GM21529 (cell line): ENCODE results near the gene C2orf42.
"Not testable (repeated sequence)": the region's sequence is repeated elsewhere in the genome, so short reads cannot be mapped to it uniquely, and the experiment has no call there.

Experiments used
- ATAC-seq: cut with Tn5 transposase; IDR thresholded peaks from one replicate; pipeline ENCODE4 v1.9.1; 2021; ENCODE audit not compliant: unreplicated experiment

The C2orf42 gene

DNA sequence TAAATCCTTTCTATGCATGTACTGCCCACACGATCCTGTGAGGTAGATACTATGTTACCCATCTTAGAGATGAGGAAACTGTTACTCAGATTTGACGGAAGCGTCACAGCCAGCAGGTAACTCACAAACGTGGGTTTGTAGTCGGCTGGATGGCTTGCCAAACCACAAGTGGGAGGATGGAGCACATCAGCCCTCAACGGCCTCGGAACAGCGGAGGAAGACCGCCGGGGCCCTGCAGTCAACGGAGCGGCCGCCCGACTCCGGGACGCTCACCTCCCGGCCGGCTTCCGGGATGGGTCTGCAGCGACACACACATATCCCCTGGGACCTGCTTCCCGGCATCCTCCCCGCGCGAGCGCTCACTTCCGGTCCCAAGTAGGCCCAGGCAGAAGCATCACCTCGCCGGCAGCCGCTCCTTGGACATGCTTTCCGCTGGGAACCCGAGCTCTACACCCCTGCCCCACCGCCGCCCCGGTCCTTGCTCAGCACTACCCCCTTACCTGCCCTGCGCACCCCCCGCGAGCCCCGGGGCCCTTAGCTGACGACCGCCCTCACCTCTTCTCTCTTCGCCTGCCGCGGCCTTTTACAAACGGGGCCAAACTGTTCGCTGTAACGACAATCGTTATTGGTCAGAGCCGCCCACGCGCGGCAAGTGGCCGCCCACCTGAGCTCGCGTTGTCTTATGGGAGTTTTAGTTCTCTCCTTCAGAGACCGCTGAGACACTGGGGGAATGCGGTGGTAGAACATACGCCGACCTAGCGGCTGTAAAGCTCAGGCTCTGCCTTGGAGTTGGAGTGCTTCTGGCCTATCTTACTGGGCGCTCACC, at the start of gene C2orf42:
Gene C2orf42 (minus strand): TSS at position 602 of the 826 bp plus-strand sequence. CDS start 9,034 bp downstream, outside the sequence.
- ATAC-seq, result peak; percentile 83

DNA sequence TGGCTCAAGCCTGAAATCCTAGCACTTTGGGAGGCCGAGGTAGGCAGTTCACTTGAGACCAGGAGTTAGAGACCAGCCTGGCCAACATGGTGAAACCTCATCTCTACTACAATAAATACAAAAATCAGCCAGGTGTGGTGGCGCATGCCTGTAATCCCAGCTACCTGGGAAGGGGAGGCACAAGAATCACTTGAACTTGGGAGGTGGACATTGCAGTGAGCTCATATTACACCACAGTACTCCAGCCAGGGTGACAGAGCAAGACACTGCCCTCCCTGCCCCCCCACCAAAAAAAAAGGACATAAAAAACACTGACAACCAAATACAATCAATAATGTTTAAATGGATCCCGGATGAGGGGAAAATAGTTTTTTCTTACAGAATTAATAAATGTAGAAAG, 49.8 kb upstream of the C2orf42 start:
- ATAC-seq, result no peak

DNA sequence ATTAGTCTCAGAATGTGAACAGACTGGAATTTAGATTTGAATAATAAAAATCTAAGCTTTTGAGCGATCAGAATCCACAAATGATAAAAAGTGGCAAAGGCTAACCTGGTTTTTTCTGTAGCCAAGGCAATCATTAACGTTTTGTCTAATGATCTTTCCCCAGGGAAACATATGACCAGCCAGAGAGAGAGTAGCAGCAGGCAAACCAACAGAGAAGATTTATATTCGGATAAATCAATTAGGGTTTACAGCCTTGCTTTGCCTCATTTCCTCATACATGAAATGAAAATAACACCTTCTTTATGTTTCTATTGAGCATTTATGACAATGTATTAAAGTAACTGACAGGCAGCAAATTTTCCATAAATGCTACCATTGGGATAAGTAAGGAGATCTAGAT, 43.1 kb upstream of the C2orf42 start:
- ATAC-seq, result no peak

DNA sequence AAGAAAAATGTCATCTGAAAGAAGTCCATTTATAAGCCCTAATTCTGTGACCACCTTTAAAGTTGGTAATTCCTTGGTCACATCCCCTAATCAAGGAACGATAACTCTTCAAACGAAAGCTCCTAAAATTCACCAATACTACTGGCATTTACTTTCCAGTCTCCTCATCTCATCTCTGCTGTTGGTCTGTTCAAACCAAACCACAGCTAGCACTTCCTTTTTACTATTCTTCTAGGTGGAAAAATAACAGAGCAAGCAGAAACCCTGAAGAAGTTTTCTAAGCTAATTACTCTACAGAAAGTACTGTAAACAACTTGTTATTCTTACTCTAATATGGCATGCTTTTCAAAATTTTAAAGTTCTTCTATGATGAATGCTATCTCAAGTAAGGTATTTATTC, 36.0 kb upstream of the C2orf42 start:
- no peak for ATAC-seq

DNA sequence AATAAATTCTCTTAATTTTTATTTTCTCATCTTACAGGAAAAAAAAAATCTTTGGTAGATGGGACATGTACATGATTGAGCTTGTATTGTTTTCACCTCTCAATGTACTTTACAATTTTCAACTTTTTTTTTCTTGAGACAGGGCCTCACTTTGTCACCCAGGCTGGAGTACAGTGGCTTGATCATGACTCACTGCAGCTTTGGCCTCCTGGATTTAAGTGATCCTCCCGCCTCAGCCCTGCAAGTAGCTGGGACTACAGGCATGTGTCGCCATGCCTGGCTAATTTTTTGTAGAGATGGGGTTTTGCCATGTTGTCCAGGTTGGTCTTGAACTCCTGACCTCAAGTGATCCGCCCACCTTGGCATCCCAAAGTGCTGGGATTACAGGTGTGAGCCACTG, 32.5 kb upstream of the C2orf42 start:
- ATAC-seq, result not testable (repeated sequence)

DNA sequence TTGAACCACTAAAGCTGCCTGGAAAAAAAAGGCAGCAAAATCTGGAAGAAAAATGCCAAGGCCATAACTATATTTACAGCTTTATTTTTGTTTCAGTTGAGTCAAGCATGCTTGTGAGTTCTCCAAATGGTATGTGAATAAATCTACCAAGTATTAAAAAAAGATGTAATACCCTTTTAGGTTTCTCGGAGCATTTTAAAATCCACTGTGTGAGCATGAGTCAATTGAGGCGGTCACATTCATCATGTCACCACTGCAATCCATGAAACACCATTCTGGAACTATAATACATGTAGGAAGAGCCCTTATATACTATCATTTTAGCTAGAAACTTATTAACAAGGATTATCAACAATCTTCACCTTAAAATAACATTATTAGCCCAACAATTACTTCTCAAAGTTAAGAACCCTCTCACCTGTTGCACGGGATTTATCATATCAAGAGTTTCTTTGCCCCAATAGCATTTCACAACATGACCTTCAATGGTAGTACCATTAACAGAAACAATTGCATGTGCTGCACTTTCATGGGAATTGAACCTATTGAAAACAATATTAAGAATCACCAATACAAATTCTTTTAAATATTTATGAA, 24.2 kb upstream of the C2orf42 start:
- no peak for ATAC-seq

DNA sequence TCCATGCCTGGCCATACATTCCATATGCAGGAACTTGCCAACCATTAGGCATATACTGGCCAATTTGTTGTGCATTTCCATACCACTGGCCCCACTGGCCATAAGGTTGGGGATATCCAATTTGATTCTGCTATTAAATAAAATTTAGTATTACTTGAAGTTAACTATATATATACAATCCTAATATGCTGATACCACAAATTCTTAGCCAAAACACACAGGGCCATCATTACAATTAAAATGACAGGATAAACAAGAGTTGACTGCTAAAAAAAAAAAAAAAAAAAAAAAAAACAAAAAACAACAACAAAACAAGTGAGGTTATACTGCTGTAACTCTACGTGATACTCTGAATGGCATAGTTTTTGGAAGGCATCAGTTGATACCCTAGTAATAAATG, 23.5 kb upstream of the C2orf42 start:
- no peak for ATAC-seq

DNA sequence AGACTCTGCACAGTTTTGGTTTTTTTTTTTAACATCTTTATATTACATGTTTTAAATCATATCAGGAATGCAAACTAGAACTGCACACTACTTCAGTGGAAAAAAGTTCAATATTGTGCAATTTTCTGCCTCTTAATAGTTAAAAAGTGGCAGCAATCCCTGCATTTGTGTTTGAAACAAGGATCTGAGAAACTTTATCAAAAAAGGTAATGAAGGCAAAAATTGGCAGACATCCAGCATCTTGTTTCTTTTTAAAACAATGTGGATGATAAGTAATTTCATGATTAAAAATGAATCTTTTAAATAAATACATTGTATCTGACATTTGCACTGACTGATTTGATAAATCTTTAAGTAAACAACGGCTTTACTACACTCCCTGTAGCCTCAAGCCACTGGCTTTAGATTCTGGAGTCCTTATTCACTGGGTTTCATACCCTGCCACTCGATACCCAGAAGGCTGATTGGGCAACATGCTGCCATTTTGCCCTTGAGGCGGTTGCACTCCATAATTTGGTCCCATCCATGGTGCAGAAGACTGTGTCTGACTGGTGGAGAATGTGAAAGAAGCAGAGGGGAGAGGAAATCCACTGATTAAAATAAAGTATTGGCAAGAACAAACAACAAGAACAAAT, 21.6 kb upstream of the C2orf42 start:
- ATAC-seq, result no peak

DNA sequence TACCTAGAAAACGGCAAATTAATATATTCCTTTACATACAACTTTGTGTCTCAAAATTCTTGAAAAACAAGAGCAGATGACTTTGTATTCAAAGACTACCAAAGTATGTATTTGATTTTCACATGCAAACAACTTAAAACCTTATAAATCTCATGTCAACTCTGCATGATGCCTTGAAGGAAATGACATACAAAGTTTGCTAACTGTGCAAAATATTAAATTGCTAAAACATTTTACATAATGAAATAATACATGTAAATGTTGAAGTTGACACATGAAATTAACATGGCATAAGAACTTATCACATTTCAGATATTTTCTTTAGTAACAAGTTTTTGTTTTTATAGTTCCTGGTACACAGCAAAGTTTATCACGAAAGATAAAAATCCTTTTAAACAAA, 20.8 kb upstream of the C2orf42 start:
- no peak for ATAC-seq

DNA sequence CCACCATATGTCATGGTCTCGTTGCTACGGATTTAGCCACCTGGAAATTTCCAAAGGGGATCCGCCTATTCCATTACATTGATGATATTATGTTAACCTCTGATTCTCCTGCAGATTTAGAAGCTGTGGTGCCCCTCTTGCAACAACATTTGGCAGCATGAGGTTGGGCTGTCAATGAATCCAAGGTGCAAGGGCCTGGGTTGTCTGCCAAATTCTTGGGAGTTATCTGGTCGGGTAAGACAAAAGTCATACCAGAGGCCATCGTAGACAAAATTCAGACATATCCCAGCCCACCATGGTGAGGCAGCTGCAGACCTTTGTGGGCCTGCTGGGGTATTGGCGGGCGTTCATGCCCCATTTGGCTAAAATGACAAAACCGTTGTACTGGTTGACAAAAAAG, 13.6 kb upstream of the C2orf42 start:
- no peak for ATAC-seq

DNA sequence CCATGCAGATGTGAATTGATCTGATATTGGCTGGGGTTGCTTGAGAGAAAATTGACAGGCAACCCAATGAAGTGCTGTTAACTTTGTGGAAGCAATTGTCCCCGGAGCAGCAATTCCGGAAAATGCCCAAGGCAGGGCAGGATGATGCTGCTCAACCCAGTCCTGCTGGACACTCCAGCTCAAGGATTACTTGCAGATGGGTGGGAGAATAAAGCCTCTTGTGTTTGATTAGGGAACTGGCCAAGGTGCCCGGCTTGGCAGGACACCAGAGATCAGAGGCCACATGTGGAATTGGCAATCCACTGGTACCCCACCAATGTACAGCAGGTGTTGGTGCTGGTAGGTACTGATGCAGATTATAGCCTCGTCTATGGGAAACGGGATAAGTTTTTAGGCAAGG, 12.3 kb upstream of the C2orf42 start:
- no peak for ATAC-seq

DNA sequence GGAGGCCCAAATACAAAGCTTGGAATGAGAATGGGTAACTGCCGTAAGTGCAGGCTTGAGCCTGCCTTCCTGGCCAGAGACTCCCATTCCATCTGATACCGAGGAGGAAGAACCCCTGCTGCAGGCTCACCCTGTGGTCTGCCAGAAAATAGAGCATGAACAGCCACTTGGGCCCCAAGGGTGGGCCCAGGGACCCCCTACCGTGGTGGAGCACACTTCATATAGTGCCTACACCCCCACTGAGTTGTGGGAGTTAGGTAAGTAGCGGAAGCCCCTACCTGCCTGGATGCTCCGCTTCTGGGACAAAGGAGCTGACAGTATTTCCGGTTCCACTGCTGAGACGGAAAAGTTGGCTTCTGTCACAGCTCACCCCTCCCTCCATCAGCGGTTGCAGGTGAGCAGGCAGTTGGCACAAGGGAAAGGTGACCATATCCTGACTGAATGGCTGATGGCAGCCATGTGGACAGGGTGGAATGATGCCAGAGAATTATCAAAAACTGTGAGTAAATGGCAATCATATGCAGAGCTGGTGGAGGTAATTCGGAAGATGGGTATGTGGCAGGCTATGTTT, 11.5 kb upstream of the C2orf42 start:
- no peak for ATAC-seq

DNA sequence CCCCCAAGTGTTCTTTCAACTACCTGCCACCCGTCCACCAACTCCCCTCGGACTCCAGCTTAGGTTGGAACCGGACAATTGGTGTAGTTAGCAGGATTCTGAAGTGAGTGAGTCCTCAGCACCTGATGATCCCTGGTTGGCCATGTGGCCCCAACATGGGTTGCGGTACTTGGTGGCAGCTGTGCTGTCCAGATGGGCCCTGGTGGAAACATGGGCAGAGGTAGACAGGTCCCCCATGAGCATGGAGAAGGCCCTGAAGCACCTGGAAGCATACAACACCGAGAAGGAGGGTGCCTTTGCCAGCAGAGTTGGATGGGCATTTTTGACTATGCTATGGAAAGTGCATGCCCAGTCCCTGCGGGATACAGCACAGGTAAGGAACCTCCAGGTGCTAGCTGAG, 11.0 kb upstream of the C2orf42 start:
- ATAC-seq, result no peak

DNA sequence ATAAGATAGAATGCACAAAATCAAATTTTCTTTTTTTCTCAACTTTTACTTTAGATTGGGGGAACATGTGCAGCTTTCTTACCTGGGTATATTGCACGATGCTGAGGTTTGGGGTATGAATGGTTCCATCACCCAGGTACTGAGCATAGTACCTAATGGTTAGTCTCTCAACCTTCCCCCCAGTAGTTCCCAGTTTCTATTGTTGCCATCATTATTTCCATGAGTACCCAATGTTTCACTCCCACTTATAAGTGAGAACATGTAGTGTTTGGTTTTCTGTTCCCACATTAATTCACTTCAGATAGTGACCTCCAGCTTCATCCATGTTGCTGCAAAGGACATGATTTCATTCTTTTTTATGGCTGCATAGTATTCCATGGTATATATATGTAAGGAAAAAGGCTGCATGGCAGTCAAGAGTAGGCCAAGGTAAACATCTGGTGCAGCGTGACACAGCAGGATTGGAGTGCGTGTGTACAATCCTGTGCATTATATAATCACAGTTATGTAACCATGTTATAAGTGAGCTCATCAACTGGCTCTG, 10.5 kb upstream of the C2orf42 start:
- ATAC-seq, result no peak

DNA sequence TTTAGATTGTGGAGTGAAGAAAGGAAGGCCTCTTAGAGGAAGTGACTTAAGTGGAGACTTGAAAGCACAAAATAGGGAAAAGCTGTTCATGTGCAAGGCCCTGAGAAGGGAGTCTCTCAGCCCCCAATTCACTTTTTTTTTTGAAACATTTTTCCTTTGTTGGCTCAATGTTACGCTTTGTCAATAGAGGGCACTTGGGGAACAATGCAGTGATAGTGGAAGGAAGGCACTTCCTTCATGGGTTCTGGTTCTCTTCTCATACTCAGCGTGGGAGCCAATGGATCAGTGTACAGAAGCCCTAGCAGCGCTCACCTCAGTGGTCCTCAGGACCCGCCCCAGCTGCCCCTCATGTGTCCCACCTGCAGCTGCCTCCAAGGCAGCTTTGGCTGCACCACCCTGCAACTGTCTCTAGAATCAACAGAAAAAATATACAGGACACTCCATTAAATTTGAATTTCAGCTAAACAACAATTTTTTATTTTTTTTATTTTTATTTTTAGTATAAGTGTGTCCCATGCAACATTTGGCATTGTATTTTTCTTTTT, 8.6 kb upstream of the C2orf42 start:
- ATAC-seq, result no peak

DNA sequence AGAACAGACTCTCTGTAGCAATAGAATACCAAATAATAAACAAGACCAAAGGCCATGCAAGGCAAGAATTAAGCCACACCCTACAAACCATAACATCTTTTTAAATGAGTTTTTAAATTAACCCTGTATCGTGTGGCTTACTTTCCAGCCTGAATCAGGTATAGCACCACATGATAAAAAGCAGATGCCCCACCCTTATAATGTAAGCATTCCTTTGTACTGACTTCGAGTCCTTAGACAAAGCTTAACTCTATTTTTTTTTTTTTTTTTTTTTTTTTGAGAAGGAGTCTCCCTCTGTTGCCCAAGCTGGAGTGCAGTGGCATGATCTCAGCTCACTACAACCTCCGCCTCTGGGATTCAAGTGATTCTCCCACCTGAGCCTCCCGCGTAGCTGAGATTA, 1.7 kb upstream of the C2orf42 start:
- ATAC-seq, result no peak

DNA sequence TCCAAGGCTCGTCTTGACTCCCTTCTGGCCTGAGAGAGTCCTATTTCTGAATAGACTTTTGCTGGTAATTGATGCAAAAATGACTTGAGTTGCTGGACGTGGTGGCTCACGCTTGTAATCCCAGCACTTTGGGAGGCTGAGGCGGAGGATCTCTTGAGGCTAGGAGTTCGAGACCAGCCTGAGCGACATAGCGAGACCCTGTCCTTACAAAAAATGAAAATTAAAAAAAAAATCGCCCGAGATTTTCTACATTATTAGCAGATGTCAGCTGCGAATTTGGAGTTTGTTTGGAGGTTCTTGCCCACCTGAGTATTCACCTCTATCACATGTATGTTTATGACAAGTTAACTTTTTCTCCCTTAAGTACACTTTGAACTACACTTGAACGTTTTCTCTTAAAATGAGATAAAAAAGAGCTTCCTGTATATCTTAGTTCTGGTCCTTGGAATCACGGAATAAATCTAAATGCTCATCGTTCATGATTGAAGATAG, 471 bp upstream of the C2orf42 start:
- no peak for ATAC-seq

DNA sequence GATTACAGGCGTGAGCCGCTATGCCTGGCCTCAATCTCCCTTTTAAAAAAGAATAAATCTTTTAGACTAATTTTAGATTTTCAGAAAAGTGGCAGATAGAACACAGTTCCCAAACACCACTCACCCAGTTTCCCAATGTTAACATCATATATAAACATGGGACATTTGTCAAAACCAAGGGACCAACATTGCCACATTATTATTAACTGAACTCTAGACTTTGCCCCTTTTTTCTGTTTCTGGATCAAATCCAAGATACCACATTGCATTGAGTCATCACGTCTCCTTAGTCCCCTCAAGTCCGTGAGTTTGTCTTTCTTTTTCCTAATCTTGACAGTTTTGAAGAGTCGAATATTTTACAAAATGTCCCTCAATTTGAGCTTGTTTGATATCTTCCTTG, 2.4 kb downstream of the C2orf42 start:
- ATAC-seq, result no peak

DNA sequence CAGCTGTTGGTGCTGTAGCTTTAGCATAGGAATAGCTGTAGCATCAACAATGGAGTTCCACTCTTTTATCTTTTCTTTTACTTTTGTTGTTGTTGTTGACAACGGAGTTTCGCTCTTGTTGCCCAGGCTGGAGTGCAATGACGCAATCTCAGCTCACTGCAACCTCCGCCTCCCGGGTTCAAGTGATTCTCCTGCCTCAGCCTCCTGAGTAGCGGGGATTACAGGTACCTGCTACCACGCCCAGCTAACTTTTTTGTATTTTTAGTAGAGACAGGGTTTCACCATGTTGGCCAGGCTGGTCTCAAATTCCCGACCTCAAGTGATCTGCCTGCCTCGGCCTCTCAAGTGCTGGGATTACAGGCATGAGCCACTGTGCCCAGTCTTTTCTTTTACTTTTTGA, 3.6 kb downstream of the C2orf42 start:
- ATAC-seq, result not testable (repeated sequence)

DNA sequence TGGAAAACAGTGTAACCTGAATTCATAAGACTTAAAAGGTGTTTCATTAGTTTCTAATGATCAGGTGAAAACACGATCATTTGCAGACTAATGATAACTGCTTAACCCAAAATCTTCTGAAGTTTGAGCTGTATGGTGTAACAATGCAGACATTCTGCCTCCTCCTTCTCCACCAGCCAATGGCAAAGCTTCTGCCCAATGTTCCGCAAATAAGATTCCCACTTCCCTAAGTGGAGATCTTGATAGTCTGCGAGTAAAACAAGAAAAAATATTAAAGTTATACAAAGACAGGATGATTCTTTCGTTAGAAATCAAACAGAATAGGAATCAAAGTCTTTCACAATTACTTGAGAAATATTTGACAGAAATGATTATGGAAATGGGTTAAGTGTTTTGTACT, 8.1 kb downstream of the C2orf42 start:
- no peak for ATAC-seq

DNA sequence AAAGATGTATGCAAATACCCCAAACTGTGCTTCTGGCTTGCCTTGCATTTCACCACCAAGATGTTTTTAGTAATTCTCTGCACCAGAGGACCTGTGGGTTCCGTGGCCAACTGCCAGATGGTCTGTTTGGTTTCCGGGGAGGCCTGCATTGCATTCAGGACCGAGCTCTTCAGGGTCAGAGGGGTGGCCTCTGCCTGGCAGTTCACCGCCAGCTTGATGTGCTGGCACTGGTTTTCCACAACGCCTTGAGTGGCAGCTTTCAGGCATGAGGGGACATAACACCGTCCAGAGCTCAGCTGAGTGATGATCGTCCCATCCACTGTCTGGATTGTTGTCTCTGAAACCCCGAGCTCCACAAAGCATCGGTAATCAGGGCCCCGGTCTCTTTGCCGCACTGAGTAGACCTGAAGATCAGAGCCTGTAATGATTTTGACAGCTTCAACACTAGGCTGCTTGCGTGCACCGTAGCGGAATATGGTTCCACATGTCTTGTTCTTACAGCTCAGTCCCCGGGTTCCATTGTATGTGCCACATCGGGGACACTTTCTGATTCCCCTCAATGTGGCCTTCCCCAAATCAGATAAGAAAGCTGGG, 9.4 kb downstream of the C2orf42 start:
- peak; percentile 82 for ATAC-seq
